HG02973 (cell line): ENCODE results near the gene FGD5.
"Not testable (repeated sequence)": the region's sequence is repeated elsewhere in the genome, so short reads cannot be mapped to it uniquely, and the experiment has no call there.

Source experiments
- ATAC-seq: cut with Tn5 transposase; IDR thresholded peaks from one replicate; pipeline ENCODE4 v1.9.1; 2021; ENCODE audit warnings: moderate library complexity; ENCODE audit not compliant: unreplicated experiment

The FGD5 gene

GRCh38 chr3:14805961-14806537 is 12.7 kb upstream of the FGD5 start:
- no peak for ATAC-seq

GRCh38 chr3:14806641-14807263 is 12.0 kb upstream of the FGD5 start:
- no peak for ATAC-seq

- no peak for ATAC-seq
Observed at GRCh38 chr3:14808025-14808424, 10.7 kb upstream of the FGD5 start.

GRCh38 chr3:14808502-14809266 is 10.1 kb upstream of the FGD5 start:
- ATAC-seq = no peak

GRCh38 chr3:14809611-14810010 is 9.2 kb upstream of the FGD5 start:
- not testable (repeated sequence) for ATAC-seq

GRCh38 chr3:14810070-14810791 is 8.5 kb upstream of the FGD5 start:
- ATAC-seq = no peak

GRCh38 chr3:14810801-14811661 is 7.7 kb upstream of the FGD5 start:
- ATAC-seq = no peak

GRCh38 chr3:14811684-14812083 is 7.1 kb upstream of the FGD5 start:
- no peak for ATAC-seq

GRCh38 chr3:14812196-14812790 is 6.5 kb upstream of the FGD5 start:
- ATAC-seq = no peak

- ATAC-seq = no peak
Observed at GRCh38 chr3:14814411-14814871, 4.3 kb upstream of the FGD5 start.

GRCh38 chr3:14816359-14816758 is 2.4 kb upstream of the FGD5 start:
- ATAC-seq = no peak

GRCh38 chr3:14819671-14820070 is 909 bp downstream of the FGD5 start:
- no peak for ATAC-seq

- no peak for ATAC-seq
Observed at GRCh38 chr3:14820156-14820555, 1.4 kb downstream of the FGD5 start.

- ATAC-seq = no peak
Observed at GRCh38 chr3:14821151-14821550, 2.4 kb downstream of the FGD5 start.

- ATAC-seq = no peak
Observed at GRCh38 chr3:14822134-14822533, 3.4 kb downstream of the FGD5 start.

- no peak for ATAC-seq
Observed at GRCh38 chr3:14822670-14823390, 4.1 kb downstream of the FGD5 start.

- ATAC-seq = no peak
Observed at GRCh38 chr3:14823393-14823792, 4.6 kb downstream of the FGD5 start.

- no peak for ATAC-seq
Observed at GRCh38 chr3:14823910-14824629, 5.3 kb downstream of the FGD5 start.

GRCh38 chr3:14824646-14825045 is 5.9 kb downstream of the FGD5 start:
- ATAC-seq = no peak
